Neural progenitor cell (in vitro differentiated cells): ENCODE data around the gene ATP2B3.

ENCODE experiments used
- CTCF ChIP-seq: fragments of 200-600 bp; sonication (generic); IDR thresholded peaks from 2 replicates; pipeline ENCODE4 v1.5.1; 2017; ENCODE audit warnings: antibody characterized with exemption, mild to moderate bottlenecking
- EZH2 ChIP-seq: fragments of 200-600 bp; sonication (generic); IDR thresholded peaks from 2 replicates; pipeline ENCODE4 v1.6.1; 2017; ENCODE audit warnings: antibody characterized with exemption, mild to moderate bottlenecking, moderate library complexity

GRCh38 chrX:153606503-153606902 is 89.1 kb downstream of the ATP2B3 start:
- no peak for TF ChIP-seq CTCF
- no peak for TF ChIP-seq EZH2
